ENCODE data around the gene CPT1B.
"Not testable (repeated sequence)": the region's sequence is repeated elsewhere in the genome, so short reads cannot be mapped to it uniquely, and the experiment has no call there.

The CPT1B gene

DNA sequence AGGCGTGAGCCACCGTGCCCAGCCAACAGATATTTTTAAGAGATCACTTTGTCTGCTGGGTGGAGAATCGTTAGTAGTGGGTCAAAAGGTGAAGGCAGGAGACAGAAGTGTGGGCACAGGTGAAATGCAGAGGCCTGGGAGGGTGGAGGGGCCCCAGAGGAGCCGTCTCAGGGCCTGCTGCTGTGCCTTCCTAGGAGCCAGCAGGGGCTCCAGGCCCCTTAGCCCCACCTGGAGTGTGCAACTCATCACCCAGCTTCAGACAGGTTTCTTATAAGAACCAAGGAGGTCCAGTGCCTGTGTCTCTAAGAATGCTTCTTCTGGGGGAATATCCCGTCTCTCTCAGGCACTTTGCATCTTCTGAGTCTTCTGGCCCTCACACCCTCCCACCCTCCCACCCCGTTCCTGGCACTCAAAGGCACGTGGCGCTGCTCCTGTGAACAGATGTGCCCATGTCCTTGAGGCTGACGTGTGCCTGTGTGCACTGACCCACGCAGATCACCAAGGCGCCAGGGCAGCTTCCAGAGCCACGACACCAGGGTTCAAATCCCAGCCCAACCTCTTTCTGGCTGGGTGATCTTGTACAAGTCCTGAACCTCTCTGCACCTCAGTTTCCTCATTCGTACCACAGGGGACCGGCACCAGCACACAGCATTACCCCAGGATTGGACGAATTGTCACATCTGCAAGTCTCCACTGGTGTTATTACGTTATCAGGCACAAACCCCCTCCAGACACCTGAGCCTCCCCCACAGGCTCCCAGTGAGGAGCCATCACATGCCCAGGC lies 46.3 kb upstream of the CPT1B start:
- in situ Hi-C loops (cut with MboI; ENCODE audit: low pct_unique_long_range_greater_than_20kb, low sequenced_read_pairs, unreplicated experiment), result no loop called here
- no peak for DNase-seq (ENCODE audit: low spot score)
- TF ChIP-seq, protein P1, sequence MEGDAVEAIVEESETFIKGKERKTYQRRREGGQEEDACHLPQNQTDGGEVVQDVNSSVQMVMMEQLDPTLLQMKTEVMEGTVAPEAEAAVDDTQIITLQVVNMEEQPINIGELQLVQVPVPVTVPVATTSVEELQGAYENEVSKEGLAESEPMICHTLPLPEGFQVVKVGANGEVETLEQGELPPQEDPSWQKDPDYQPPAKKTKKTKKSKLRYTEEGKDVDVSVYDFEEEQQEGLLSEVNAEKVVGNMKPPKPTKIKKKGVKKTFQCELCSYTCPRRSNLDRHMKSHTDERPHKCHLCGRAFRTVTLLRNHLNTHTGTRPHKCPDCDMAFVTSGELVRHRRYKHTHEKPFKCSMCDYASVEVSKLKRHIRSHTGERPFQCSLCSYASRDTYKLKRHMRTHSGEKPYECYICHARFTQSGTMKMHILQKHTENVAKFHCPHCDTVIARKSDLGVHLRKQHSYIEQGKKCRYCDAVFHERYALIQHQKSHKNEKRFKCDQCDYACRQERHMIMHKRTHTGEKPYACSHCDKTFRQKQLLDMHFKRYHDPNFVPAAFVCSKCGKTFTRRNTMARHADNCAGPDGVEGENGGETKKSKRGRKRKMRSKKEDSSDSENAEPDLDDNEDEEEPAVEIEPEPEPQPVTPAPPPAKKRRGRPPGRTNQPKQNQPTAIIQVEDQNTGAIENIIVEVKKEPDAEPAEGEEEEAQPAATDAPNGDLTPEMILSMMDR (IDR thresholded peaks at IDR 0.05; ENCODE audit: extremely low read depth, insufficient read depth, missing control alignments), result no peak

DNA sequence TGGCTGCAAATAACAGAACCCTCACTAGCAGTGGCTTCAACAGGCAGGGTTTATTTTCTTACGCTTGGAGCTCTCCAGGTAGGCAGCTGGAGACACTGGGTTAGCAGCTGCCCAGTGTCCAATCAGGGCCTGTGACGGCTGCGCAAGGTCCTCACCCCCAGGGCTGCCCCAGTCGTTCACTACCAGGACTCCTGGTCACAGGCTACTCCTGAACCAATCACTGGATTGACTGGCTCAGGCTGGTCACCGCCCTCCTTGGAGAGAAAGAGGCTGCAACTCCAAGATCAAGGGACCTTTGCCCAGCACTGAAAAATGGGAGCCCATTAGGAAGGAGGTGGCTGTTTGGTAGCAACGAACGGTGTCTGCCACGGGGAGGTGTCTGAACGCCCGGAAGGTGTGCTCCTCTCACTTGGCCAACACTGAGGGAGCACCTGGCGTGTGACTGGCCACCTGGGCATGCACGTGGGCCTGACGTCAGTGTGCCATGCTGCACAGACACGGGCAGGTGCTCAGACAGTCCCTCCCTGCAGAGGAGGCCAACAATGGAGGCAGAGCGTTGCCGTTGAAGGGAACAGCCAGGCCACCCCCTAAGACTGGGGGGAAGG lies 44.6 kb upstream of the CPT1B start:
- TF ChIP-seq, protein P1 (IDR thresholded peaks at IDR 0.05; ENCODE audit: extremely low read depth, insufficient read depth, missing control alignments), result no peak
- DNase-seq (ENCODE audit: low spot score), result no peak
- in situ Hi-C loops (cut with MboI; ENCODE audit: low pct_unique_long_range_greater_than_20kb, low sequenced_read_pairs, unreplicated experiment), result no loop called here

DNA sequence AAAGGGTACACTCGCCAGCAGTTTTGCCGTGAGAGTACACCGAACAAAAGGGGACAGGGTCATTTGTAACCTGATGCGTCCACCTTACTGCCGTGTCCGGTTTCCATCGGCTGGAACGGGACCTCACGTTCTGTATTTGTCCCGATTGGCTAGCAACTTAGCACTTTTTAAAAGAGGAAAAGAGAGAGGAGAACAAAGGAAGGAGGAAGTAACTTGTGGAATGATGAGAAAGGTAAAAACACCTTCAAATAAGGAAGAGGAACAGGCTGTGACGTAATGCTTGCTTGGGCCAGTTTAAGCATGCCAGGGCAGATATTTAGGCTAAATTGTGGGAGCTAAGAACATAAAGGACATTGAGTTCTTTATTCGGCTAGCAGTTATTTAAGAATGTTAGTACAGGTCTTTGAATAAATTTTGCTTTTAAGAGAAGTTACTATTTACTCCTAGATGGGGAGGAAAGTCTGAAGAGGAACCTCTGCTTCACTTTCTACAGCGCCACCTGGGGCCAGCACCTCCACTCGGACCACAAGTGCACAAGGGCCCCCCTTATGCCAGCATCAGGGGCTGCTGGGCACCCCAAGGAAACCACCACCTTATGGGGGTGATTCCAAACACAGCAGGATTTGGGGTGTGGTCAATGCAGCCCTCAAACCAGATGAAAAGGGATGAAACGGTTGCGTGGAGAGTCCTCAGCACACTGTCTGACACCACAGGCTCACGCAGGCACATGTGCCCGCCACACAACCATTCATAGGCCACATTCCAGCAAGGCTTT lies 43.9 kb upstream of the CPT1B start:
- in situ Hi-C loops (cut with MboI; ENCODE audit: low pct_unique_long_range_greater_than_20kb, low sequenced_read_pairs, unreplicated experiment), result no loop called here
- TF ChIP-seq, protein P1 (IDR thresholded peaks at IDR 0.05; ENCODE audit: extremely low read depth, insufficient read depth, missing control alignments), result peak; percentile 67
- no peak for DNase-seq (ENCODE audit: low spot score)

DNA sequence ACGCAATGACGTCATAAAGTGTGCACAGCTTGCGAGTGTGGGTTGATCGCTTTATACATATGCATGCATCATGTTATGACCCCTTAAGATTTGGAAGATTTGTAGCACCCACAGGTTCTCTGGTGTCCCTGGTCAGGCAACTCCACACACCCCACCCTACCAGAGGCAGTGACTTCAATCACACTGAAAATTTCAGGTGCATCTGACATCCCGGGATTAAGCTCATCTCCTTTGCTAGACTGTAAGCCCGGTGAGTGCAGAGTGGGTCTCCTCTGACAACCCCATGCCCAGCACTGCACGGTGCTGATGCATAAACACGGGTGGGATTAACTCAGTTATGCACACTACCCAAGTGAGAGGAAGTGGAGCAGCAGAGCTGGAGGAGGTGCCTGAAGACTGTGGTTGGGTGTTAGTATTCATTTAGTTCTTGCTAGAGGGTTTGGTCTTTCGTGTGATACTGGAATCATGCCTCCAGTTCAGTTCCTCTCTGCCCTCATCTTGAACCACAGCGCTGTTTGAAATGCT lies 43.2 kb upstream of the CPT1B start:
- peak; percentile 60 for DNase-seq (ENCODE audit: low spot score)
- TF ChIP-seq, protein P1 (IDR thresholded peaks at IDR 0.05; ENCODE audit: extremely low read depth, insufficient read depth, missing control alignments), result no peak
- in situ Hi-C loops (cut with MboI; ENCODE audit: low pct_unique_long_range_greater_than_20kb, low sequenced_read_pairs, unreplicated experiment), result no loop called here

DNA sequence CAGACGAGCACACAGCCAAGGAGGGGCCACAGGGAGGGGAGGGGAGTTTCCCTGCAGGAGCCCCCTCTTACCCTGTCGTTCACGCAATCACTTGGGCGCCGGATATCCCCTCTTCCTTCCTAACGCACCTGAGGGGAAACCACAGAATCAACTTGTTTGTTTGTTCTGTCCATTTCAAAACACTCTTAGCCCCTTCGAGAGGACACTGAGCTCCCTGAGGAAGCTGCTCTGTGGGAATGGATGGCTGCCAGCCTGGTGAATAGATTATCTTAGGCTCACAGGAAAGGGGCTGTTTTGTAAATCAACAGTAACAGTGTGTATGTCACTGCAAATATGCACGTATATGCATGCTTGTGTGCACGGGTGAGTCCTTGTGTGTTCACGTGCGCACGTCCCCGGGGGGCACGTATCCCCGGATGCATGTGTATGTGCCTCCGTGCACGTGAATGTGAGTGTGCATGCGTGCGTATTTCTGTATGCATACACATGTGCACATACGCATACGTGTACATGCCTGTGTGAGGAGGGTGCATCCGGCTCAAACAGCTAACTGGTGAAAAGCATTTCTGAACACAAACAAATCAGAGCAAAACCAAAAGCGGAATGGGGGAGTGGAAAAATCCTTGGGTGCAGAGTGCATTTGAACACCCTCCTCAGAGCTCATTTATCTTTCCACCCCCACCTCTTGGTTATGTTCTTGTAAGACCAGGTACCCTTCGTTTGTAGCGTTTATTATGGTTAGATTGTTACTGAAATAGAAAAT lies 42.5 kb upstream of the CPT1B start:
- in situ Hi-C loops (cut with MboI; ENCODE audit: low pct_unique_long_range_greater_than_20kb, low sequenced_read_pairs, unreplicated experiment), result no loop called here
- peak; percentile 85 for DNase-seq (ENCODE audit: low spot score)
- TF ChIP-seq, protein P1 (IDR thresholded peaks at IDR 0.05; ENCODE audit: extremely low read depth, insufficient read depth, missing control alignments), result no peak

DNA sequence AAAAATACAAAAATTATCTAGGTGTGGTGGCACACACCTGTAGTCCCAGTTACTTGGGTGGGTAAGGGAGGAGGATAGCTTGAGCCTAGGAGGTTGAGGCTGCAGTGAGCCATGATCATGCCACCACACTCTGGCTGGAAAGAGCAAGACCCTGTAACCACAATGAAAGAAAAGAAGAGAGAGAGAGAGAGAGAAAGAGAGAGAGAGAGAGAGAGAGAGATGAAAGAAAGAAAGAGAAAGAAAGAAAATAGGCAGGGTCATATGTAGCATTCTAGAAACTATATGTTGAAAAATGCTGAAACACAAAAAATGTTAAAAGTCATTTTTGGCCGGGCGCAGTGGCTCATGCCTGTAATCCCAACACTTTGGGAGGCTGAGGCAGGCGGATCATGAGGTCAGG lies 36.1 kb upstream of the CPT1B start:
- DNase-seq (ENCODE audit: low spot score); in situ Hi-C loops (cut with MboI; ENCODE audit: low pct_unique_long_range_greater_than_20kb, low sequenced_read_pairs, unreplicated experiment): not testable (repeated sequence)

Data from GM13977 (cell line).